Astrocyte (in vitro differentiated cells and primary cell): Measurements from ENCODE around the gene TMEM217. TPM values are rescaled to one million over a fixed set of nuclear protein-coding genes. Genes with fewer than 3 reads are reported as not detected.

Source experiments
- DNase-seq: peaks from one replicate; pipeline ENCODE4 v3.0.0-alpha.2; 2010; ENCODE audit warnings: low read depth
- FAIRE-seq: peaks from 2 replicates; lab custom pipeline; 2011; peaks lifted over from hg19 to GRCh38; lab: Jason Lieb, UNC
- H2AFZ ChIP-seq: 2 replicates; pipeline ENCODE4 v1.6.0; 2012; ENCODE audit warnings: low read depth, low read length, inconsistent platforms
- H3K27ac ChIP-seq: 2 replicates; pipeline ENCODE4 v1.5.1; 2011; ENCODE audit warnings: low read depth, low read length, inconsistent platforms
- H3K27me3 ChIP-seq: 2 replicates; pipeline ENCODE4 v1.6.0; 2011; ENCODE audit warnings: low read length, inconsistent platforms; ENCODE audit not compliant: insufficient read depth
- H3K36me3 ChIP-seq: 2 replicates; pipeline ENCODE4 v1.5.1; 2011; ENCODE audit warnings: low read length, inconsistent platforms; ENCODE audit not compliant: insufficient read depth
- H3K4me1 ChIP-seq: 2 replicates; pipeline ENCODE4 v1.5.1; 2011; ENCODE audit warnings: low read length, inconsistent platforms; ENCODE audit not compliant: insufficient read depth
- H3K4me2 ChIP-seq: 2 replicates; pipeline ENCODE4 v1.6.0; 2012; ENCODE audit warnings: low read length, inconsistent platforms
- H3K4me3 ChIP-seq: 2 replicates; pipeline ENCODE4 v1.5.1; 2011; ENCODE audit warnings: low read depth, mild to moderate bottlenecking, low read length, inconsistent platforms; ENCODE audit not compliant: insufficient read depth
- H3K79me2 ChIP-seq: 2 replicates; pipeline ENCODE4 v1.6.0; 2012; ENCODE audit warnings: mild to moderate bottlenecking, low read length, inconsistent platforms; ENCODE audit not compliant: insufficient read depth
- H3K9ac ChIP-seq: 2 replicates; pipeline ENCODE4 v1.6.0; 2012; ENCODE audit warnings: mild to moderate bottlenecking, low read length, inconsistent platforms
- H3K9me3 ChIP-seq: 2 replicates; pipeline ENCODE4 v1.5.1; 2012; ENCODE audit warnings: low read depth, mild to moderate bottlenecking, low read length, inconsistent platforms; ENCODE audit not compliant: insufficient read depth
- H4K20me1 ChIP-seq: 2 replicates; pipeline ENCODE4 v1.6.0; 2012; ENCODE audit warnings: low read length, inconsistent platforms; ENCODE audit not compliant: insufficient read depth
- H3K27ac Mint-ChIP-seq: one replicate; pipeline ENCODE4 v1.8.0; 2021; ENCODE audit warnings: mild to moderate bottlenecking, mixed read lengths; ENCODE audit not compliant: unreplicated experiment
- H3K27me3 Mint-ChIP-seq: one replicate; pipeline ENCODE4 v1.8.0; 2021; ENCODE audit warnings: low read depth, mixed read lengths; ENCODE audit not compliant: unreplicated experiment
- H3K36me3 Mint-ChIP-seq: one replicate; pipeline ENCODE4 v1.8.0; 2021; ENCODE audit warnings: low read depth, mixed read lengths; ENCODE audit not compliant: unreplicated experiment
- H3K4me1 Mint-ChIP-seq: one replicate; pipeline ENCODE4 v1.8.0; 2021; ENCODE audit warnings: low read depth, mixed read lengths; ENCODE audit not compliant: unreplicated experiment
- H3K4me3 Mint-ChIP-seq: one replicate; pipeline ENCODE4 v1.8.0; 2021; ENCODE audit warnings: mild to moderate bottlenecking, moderate library complexity, mixed read lengths; ENCODE audit not compliant: unreplicated experiment
- H3K9me3 Mint-ChIP-seq: one replicate; pipeline ENCODE4 v1.8.0; 2021; ENCODE audit warnings: mild to moderate bottlenecking, mixed read lengths; ENCODE audit not compliant: unreplicated experiment
- CTCF ChIP-seq: IDR thresholded peaks from 2 replicates; pipeline ENCODE4 v1.5.1; 2011; ENCODE audit warnings: low read depth, mild to moderate bottlenecking, inconsistent platforms, low read length, moderate library complexity; ENCODE audit not compliant: insufficient read depth
- EZH2 ChIP-seq: IDR thresholded peaks from 2 replicates; pipeline ENCODE4 v1.6.1; 2012; ENCODE audit warnings: mild to moderate bottlenecking, low read length, inconsistent platforms; ENCODE audit not compliant: insufficient read depth
- total RNA-seq: library from RNA; stranded (reverse); gene quantifications from 2 replicates; pipeline ENCODE4 v1.2.1, GENCODE V29; 2021

TMEM217 gene
- total RNA-seq, 1 donor from 2014 or later: 7.3 TPM

- H2AFZ ChIP-seq: no peak overlapping the region
- no peaks in the 10 kb centered on the region for H4K20me1 ChIP-seq
- H3K27me3 Mint-ChIP-seq: no peaks in the 10 kb centered on the region
- H3K36me3 ChIP-seq: no peaks in the 10 kb centered on the region
- H3K4me3 ChIP-seq: no peak overlapping the region
- peaks cover 65% of the 10 kb centered on the region for H3K4me1 ChIP-seq
- peaks cover 6% of the 10 kb centered on the region for H3K36me3 Mint-ChIP-seq
- DNase-seq (no peak), FAIRE-seq (no peak)
- no peaks in the 10 kb centered on the region for H3K9me3 ChIP-seq
- peak overlapping the region; percentile 99 for H3K27ac Mint-ChIP-seq
- peaks cover 56% of the 10 kb centered on the region for H3K4me1 Mint-ChIP-seq
- H3K9ac ChIP-seq: peak overlapping the region; percentile 81
- peak overlapping the region; percentile 100 for H3K27ac ChIP-seq
- no peaks in the 10 kb centered on the region for H3K27me3 ChIP-seq
- no peaks in the 10 kb centered on the region for H3K79me2 ChIP-seq
- peaks cover 2% of the 10 kb centered on the region for H3K9me3 Mint-ChIP-seq
- TF ChIP-seq CTCF (no peak), EZH2 (no peak)
- H3K4me2 ChIP-seq: peak overlapping the region; percentile 55
- no peak overlapping the region for H3K4me3 Mint-ChIP-seq
Observed at GRCh38 chr6:37243816-37244370, 14.1 kb downstream of the TMEM217 start.

GRCh38 chr6:37243131-37243815 is 14.7 kb downstream of the TMEM217 start:
- Histone ChIP-seq H4K20me1 (no peaks in the 10 kb centered on the region), H3K79me2 (no peaks in the 10 kb centered on the region), H3K9ac (peak overlapping the region; percentile 81), H3K27ac (peak overlapping the region; percentile 100), H3K36me3 (no peaks in the 10 kb centered on the region), H2AFZ (no peak overlapping the region), H3K27me3 (no peaks in the 10 kb centered on the region), H3K4me2 (peak overlapping the region; percentile 69), H3K4me3 (no peak overlapping the region), H3K4me1 (peaks cover 68% of the 10 kb centered on the region), H3K9me3 (no peaks in the 10 kb centered on the region)
- no peak for FAIRE-seq
- Mint-ChIP-seq H3K36me3 (peaks cover 4% of the 10 kb centered on the region), H3K9me3 (peaks cover 2% of the 10 kb centered on the region), H3K27ac (peak overlapping the region; percentile 99), H3K4me3 (no peak overlapping the region), H3K4me1 (peaks cover 56% of the 10 kb centered on the region), H3K27me3 (no peaks in the 10 kb centered on the region)
- no peak for DNase-seq
- TF ChIP-seq CTCF: no peak
- TF ChIP-seq EZH2: no peak
